GM12865 (cell line): ENCODE data around the gene APOL3.
"Not testable (repeated sequence)": the region's sequence is repeated elsewhere in the genome, so short reads cannot be mapped to it uniquely, and the experiment has no call there.

Source experiments
- DNase-seq: peaks from one replicate; pipeline ENCODE4 v3.0.0; 2010; ENCODE audit warnings: low read depth
- H3K4me3 ChIP-seq: 2 replicates; pipeline ENCODE4 v1.5.1; 2011; ENCODE audit warnings: mild to moderate bottlenecking, low read depth, low read length, control low read depth
- TF ChIP-seq, protein P1 (sequence below): IDR thresholded peaks from 2 replicates; pipeline ENCODE4 v1.5.1; 2011; ENCODE audit warnings: low read length, control low read depth, low read depth, inconsistent platforms; ENCODE audit not compliant: insufficient read depth; ENCODE audit errors: missing control alignments

The APOL3 gene

DNA sequence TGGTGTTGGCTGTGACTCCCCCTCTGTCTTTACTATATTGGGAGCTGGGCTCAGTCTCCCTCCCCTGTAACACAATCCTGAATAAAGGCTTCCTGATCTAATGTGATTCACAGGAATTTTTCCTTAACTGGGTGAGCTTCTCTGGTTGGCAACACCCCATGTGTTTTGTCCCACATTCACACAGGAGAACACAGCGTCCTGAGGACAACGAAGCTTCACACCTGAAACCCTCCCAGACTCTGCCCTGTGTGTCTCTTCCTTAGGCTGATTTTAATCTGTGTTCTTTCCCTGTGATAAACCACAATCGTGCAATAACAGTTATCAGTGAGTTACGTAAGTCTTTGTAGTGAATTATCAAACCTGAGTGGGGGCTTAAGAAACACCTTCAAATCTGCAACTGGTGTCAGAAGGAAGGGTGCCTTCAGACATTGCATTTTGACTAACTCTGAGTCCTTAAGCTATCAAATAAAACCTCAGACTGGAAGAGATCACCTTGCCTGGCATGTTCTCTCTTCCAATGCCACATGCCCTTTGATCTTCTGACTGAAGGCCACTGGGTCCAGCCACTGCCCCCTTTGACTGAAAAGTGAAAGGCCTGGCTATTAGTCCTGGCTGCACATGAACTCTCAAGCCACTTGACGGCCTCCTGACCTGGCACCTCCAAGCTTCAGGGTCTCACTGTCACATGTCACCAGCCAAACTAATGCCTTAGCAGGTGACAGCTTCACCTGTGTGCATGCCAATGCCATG is 17.3 kb downstream of the APOL3 start:
- DNase-seq: no peak
- TF ChIP-seq, protein P1, sequence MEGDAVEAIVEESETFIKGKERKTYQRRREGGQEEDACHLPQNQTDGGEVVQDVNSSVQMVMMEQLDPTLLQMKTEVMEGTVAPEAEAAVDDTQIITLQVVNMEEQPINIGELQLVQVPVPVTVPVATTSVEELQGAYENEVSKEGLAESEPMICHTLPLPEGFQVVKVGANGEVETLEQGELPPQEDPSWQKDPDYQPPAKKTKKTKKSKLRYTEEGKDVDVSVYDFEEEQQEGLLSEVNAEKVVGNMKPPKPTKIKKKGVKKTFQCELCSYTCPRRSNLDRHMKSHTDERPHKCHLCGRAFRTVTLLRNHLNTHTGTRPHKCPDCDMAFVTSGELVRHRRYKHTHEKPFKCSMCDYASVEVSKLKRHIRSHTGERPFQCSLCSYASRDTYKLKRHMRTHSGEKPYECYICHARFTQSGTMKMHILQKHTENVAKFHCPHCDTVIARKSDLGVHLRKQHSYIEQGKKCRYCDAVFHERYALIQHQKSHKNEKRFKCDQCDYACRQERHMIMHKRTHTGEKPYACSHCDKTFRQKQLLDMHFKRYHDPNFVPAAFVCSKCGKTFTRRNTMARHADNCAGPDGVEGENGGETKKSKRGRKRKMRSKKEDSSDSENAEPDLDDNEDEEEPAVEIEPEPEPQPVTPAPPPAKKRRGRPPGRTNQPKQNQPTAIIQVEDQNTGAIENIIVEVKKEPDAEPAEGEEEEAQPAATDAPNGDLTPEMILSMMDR: no peak
- no peak overlapping the region for H3K4me3 ChIP-seq

DNA sequence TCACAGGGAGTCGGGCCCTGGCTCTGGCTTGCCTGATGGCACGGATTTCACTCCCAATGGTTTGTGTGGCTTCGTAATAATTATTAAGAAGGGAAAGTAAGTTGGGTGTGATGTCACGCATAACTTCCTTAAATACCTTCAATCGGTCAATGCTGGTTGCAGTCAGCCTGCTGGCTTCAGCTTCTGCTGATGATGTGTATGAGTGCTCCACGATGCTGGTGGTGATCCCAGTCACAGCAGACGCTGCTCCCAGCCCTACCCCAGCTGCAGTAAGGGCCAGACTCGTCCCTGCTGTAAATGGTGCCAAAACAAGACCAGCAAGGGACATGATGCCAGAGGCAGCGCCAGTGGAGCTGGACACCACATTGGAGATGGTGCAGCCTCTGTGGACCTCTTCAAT is 19.1 kb downstream of the APOL3 start:
- TF ChIP-seq, protein P1: no peak
- no peak overlapping the region for H3K4me3 ChIP-seq
- no peak for DNase-seq

DNA sequence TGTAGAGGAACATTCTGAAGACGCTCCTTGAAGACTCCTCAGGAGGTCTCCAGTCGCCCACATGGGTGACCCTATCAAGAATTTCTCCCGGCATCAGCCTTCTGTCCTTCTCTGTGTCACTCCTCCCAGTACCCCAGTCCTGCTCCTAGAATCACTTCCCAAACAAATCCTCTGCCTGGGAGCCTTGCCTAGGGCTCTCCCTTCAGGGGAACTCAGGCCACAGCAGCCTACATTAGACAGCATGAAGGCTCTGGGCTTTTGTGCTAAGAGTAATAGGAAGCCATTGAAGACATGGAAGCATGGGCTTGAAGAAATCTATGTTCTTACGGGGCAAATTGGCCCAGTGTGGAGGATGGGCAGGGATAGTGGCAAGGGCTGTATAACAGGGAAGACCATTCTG is 21.8 kb downstream of the APOL3 start:
- not testable (repeated sequence) for H3K4me3 ChIP-seq, DNase-seq

DNA sequence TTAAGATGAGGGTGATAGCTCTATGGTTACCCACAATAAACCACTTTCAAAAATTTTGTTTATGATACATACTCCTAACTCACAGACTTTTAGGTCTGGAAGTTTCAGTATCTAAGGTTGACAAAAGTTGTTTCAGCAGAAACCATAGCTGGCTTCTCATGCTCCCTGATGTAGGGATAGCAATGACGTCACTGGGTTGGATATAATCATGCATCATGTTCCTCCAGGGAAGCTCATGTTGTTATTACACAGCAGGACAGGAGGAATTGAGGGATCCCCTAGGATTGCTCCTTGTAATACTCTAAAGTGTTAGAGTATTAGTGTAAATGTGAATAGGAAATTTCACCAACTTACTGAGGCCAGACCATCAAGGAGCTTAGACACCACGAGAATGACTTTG is 23.6 kb downstream of the APOL3 start:
- TF ChIP-seq, protein P1: no peak
- no peak overlapping the region for H3K4me3 ChIP-seq
- DNase-seq: no peak

DNA sequence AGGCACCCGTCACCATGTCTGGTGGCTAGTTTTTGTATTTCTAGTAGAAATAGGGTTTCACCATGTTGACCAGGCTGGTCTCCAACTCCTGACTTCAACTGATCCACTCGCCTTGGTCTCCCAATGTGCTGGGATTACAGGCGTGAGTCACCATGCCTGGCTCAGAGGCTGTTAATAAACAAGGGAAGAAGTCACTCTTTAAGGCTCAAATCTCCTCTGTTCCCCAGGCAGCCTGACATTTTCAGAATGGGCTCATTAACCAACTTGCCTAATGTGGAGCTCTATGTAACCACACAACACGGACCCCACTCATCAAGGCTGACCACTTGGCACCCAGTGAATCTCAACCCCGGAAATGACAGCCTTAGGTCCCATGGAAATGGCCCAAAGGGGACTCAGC is 24.1 kb downstream of the APOL3 start:
- TF ChIP-seq, protein P1: no peak
- H3K4me3 ChIP-seq: no peak overlapping the region
- DNase-seq: no peak

DNA sequence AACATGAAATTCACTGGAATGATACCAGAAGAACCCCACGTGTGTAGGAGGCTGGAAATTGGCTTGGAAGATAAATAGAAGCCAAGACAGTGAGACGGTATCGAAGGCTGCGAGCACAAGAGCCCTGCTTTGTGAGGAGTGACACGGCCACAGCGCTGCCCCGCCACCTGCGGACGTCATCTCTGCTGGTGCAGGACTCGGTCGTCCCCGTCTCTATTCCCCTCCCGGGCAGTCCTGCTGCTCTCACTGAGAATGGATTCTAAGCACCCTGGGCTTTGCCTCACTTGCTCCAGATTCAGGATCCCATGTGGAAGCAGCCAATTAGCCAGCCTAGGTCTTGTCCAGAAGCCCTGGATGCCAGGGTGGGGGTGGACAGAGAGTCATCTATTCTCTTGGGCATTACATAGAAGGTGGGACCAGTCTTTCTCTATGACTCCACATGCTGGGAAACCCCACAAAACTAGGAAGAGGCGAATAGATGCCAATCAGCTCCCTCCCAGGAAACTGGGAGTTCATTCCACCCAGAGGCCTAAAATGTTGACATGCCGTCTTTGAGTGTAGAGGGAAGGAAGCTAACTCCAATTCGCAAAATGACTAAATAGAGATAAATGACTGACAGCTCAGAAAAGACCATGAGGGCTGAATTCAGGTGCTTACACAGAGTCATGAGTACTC is 25.1 kb downstream of the APOL3 start:
- DNase-seq: no peak
- TF ChIP-seq, protein P1: no peak
- H3K4me3 ChIP-seq: no peak overlapping the region

DNA sequence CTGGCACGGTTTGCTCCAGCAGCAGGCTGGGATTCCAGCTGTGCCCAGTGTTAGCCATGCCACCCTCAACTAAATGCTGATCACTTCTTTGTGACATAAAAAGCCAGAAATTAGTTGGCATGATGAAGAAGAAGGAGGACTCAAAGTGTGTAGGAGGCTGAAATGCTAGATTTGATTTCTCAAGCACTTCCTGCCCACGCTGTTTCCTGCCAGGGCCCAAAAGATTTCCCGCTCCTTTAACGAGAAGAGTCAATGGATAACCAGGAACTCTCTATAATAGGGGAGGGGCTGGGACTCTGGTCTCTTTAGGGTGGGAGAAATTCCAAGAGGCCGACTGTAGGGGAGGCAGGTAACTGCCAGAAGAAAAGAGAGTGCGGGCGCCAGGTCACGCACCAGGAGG is 26.4 kb downstream of the APOL3 start:
- no peak for DNase-seq
- TF ChIP-seq, protein P1: no peak
- no peak overlapping the region for H3K4me3 ChIP-seq
